ENCODE results near the gene KCTD18.

DNA sequence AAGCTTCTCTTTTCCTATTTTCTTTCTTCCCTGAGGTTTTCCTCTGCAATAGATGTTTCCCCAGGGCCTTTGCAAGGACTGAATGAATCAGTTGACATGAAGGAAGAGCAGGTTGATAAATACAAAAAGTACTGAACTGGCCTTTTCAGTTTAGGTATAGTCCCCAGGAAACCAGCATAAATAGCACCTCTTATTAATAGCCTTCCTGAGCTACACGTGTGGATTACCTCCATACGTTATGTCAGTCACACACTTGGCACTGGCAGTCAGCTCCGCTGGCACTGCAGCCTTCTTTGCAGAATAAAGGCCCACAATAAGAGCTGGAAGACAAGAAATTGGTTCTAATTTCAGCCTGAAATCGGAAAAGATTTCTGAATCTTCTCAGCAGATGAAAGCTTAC, 60.7 kb downstream of the KCTD18 start:
- TF ChIP-seq CTCF (IDR thresholded peaks at IDR 0.05; ENCODE audit: low read depth, low read length): no peak
- TF ChIP-seq EZH2phosphoT487 (IDR thresholded peaks at IDR 0.05; ENCODE audit: low read depth): no peak

Measured in OCI-LY3 (cell line).